Stimulated activated effector memory CD8-positive, alpha-beta T cell treated with anti-CD3 and anti-CD28 coated beads, Interleukin-12 subunit alpha, Interleukin-12 subunit beta, amount 100 ng/mL, for 72 hours (primary cell): Measurements from ENCODE around the gene CBX8.

Experiments
- ATAC-seq: fragments of 150-1000 bp; cut with Tn5 transposase; 2 replicates; pipeline ENCODE4 v1.10.0; 2021
- DNase-seq, 2 donors: peaks; one replicate each; pipeline ENCODE4 v3.0.0; 2021 to 2022; ENCODE audit warnings: low spot score in 2 of 2
- H3K27ac Mint-ChIP-seq: one replicate; pipeline ENCODE4 v1.8.0; 2022; ENCODE audit warnings: mild to moderate bottlenecking, mixed read lengths
- H3K36me3 Mint-ChIP-seq: one replicate; pipeline ENCODE4 v1.8.0; 2022; ENCODE audit warnings: mild to moderate bottlenecking, mixed read lengths
- H3K4me1 Mint-ChIP-seq: one replicate; pipeline ENCODE4 v1.8.0; 2022; ENCODE audit warnings: mixed read lengths
- H3K4me3 Mint-ChIP-seq: one replicate; pipeline ENCODE4 v1.8.0; 2022; ENCODE audit warnings: mild to moderate bottlenecking, mixed read lengths
- H3K9me3 Mint-ChIP-seq: one replicate; pipeline ENCODE4 v1.8.0; 2022; ENCODE audit warnings: mixed read lengths

The CBX8 gene

GRCh38 chr17:79750650-79751545 is 46.0 kb downstream of the CBX8 start:
- Mint-ChIP-seq H3K36me3 (no peaks in the 10 kb centered on the region), H3K4me1 (peaks cover 13% of the 10 kb centered on the region), H3K9me3 (no peaks in the 10 kb centered on the region), H3K4me3 (no peak overlapping the region), H3K27ac (no peak overlapping the region)
- no peak for ATAC-seq
- no peak for DNase-seq

GRCh38 chr17:79749958-79750357 is 46.9 kb downstream of the CBX8 start:
- ATAC-seq = no peak
- no peak for DNase-seq
- no peaks in the 10 kb centered on the region for H3K9me3 Mint-ChIP-seq
- no peaks in the 10 kb centered on the region for H3K36me3 Mint-ChIP-seq
- H3K4me3 Mint-ChIP-seq = no peak overlapping the region
- no peak overlapping the region for H3K27ac Mint-ChIP-seq
- H3K4me1 Mint-ChIP-seq = peaks cover 13% of the 10 kb centered on the region

DNA sequence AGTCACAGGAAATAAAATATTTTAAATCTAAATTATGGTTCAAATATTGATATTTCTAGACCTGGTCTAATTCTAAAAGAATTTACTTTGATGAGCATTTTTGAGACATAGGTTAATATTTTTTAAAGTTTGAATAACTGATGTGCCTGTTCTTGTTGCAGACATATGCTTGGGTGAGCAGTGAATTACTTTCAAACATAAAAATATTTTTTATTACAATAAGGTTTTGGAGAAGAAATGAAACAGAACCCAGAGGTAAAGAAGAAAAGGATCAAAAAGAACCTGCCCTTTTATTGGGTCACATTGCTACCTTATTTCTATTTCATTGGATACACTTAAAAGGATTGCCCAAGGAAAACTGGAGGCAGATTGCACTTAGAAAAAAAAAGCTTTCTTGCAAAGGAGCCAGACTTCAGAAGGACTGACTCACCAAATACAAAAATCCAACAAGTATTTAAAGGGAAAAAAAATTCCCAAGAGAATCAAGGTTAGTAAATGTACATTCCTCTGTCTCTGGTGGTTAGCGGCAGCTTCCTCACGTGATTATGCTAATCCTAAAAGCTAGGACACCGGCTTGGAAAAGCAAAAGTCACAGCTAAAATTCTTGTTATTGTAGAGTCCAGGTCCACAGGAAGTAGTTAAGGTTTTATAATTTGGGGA is 47.6 kb downstream of the CBX8 start:
- no peak overlapping the region for H3K4me3 Mint-ChIP-seq
- H3K36me3 Mint-ChIP-seq = no peaks in the 10 kb centered on the region
- ATAC-seq = no peak
- H3K27ac Mint-ChIP-seq = no peak overlapping the region
- DNase-seq = no peak
- H3K9me3 Mint-ChIP-seq = no peaks in the 10 kb centered on the region
- peaks cover 13% of the 10 kb centered on the region for H3K4me1 Mint-ChIP-seq

DNA sequence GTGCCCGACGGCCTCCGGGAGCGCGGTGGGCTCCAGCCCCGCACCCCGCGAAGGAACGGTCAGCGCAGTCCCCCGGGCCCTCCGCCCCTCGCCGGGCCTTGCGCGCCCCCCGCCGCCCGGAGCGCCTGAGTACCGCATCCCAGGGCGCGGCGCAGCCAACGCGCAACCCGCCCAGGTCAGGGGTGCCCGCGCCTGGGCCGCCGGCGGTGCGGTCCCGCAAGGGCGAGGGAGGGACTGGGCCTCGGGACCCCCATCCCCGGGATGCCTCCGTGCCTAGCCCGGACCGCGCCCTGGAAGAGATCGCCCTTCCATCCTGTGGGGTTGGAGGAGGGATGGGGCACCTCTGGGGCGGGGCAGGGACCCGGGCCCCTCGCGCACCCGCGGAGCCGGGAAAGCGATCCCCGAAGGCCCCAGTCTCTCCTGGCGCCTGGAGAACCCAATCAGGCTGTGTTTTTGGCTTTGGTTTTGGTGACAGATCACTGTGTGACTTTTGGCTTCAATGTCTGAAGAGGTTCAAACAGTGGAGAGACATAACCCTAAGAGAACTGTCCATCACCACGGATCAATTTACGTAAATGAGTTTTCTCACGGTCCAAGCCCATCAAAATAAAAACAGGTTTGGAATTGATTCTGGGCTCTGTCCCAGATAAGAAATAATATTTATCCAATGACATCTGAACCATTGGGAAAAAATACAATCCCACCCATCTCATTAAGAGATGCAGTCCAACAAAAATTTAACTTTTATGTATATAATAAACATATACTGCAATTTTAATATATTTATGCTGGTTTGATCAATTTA is 48.4 kb downstream of the CBX8 start:
- no peak overlapping the region for H3K4me3 Mint-ChIP-seq
- peaks cover 13% of the 10 kb centered on the region for H3K4me1 Mint-ChIP-seq
- DNase-seq = no peak
- no peaks in the 10 kb centered on the region for H3K9me3 Mint-ChIP-seq
- no peaks in the 10 kb centered on the region for H3K36me3 Mint-ChIP-seq
- no peak overlapping the region for H3K27ac Mint-ChIP-seq
- ATAC-seq = no peak

DNA sequence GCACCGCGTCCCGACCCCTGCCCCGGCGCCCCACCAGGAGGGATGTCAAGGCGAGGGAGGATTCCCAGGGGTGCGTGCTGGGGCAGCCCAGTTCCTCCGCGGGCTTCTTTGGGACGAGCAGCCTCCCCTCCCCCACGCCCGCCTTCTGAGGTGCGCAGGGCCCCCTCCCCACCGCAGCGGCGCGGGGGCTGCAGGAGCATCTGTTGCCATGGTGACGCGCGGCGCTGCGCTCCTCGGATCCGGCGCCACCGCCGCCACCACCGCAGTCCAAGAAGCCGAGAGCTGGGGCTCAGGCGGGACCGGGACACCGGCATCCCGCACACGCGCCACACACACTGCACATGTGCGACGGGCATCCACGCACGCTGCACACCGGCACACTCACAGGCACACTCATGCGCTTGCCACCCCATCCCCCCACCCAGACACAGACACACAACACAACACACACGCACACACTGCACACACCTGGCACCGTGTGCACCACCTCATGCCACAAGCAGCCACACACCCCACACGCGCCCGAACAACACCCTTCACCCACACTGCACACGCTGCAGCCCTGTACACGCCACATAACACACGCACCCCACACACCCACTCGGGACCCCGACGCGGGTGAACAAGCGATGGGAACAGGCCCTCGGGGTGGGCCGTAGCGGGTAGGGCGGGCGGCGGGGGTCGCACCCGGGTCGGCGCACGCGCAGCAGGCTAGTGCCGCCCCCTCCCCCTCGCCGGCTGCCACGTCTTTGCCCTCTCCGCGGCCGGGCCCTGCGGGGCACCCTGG is 49.2 kb downstream of the CBX8 start:
- H3K36me3 Mint-ChIP-seq = no peaks in the 10 kb centered on the region
- H3K27ac Mint-ChIP-seq = no peak overlapping the region
- peak overlapping the region; percentile 21 for H3K4me3 Mint-ChIP-seq
- no peaks in the 10 kb centered on the region for H3K9me3 Mint-ChIP-seq
- peaks cover 13% of the 10 kb centered on the region for H3K4me1 Mint-ChIP-seq
- ATAC-seq = no peak
- no peak for DNase-seq

DNA sequence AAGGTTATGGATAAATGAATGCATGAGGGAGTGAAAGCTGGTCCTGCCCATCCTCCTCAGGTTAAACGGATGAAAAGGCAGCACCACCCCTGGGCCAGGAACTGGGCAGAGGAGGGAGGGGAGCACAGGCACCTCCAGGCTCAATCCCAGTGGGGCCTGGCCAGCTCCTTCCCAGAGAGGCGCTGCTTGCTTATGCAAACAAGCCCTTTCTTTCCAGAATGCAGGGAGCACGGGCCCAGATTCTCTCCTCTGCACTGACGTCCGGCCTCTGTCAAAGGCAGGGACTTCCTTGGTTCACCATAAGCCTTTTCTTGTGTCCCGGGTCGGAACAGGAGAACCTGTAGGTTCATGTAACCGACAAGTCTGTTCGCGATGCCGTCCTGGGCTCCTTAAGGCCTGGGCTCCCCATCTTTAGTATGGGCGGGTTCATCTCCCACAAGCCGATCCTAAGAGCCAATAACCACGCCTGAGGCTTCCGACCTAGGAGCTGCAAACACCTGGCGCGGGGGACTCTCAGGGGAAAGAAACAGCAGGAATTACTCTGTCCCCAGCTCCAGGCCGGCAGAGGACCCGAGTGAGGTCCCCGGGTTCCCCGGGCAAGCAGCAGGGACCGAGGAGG is 49.9 kb downstream of the CBX8 start:
- Mint-ChIP-seq H3K9me3 (no peaks in the 10 kb centered on the region), H3K36me3 (no peaks in the 10 kb centered on the region), H3K27ac (no peak overlapping the region), H3K4me1 (peaks cover 13% of the 10 kb centered on the region), H3K4me3 (peak overlapping the region; percentile 21)
- peak; percentile 3 for ATAC-seq
- no peak for DNase-seq

GRCh38 chr17:79745641-79746105 is 51.2 kb downstream of the CBX8 start:
- Mint-ChIP-seq H3K4me1 (peaks cover 13% of the 10 kb centered on the region), H3K9me3 (no peaks in the 10 kb centered on the region), H3K27ac (no peak overlapping the region), H3K36me3 (no peaks in the 10 kb centered on the region), H3K4me3 (no peak overlapping the region)
- ATAC-seq = no peak
- no peak for DNase-seq

- Mint-ChIP-seq H3K9me3 (no peaks in the 10 kb centered on the region), H3K27ac (no peak overlapping the region), H3K4me1 (peaks cover 23% of the 10 kb centered on the region), H3K4me3 (no peak overlapping the region), H3K36me3 (no peaks in the 10 kb centered on the region)
- DNase-seq (no peak), ATAC-seq (no peak)
These were observed 53.3 kb downstream of the CBX8 start for GRCh38 chr17:79743614-79744013.

DNA sequence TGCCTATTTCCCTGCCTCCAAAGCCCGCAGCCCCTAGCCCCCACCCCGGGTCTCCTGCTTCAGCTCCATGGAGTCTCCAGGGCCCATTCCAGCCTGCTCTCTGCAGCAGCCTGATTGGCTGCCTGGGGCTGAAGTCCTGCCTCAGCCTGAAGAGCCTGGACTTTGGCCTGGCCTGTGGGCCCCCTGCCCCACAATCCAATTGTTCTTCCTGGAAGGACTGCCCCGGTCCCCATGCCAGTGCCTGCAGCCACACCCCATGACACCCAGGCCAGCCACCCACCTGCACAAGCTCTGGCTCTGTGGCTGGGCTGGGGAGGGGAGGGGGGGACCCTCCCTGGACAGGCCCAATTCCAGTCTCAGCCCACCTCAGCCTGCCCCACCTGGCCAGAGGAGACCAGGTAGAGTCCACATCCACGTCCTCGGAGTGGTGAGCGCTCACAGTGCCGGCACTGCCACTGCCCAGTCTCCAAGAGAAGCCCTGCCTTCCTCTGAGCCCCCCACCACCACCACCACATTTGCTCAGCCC is 53.9 kb downstream of the CBX8 start:
- H3K36me3 Mint-ChIP-seq = no peaks in the 10 kb centered on the region

GRCh38 chr17:79742589-79742918 is 54.3 kb downstream of the CBX8 start:
- H3K4me1 Mint-ChIP-seq = peaks cover 17% of the 10 kb centered on the region
- no peak for ATAC-seq

More for the DNA sequence above, 53.9 kb downstream of the CBX8 start:
- no peak overlapping the region for H3K27ac Mint-ChIP-seq
- ATAC-seq (no peak), DNase-seq (no peak)
- H3K4me1 Mint-ChIP-seq = peaks cover 22% of the 10 kb centered on the region
- no peaks in the 10 kb centered on the region for H3K9me3 Mint-ChIP-seq
- no peak overlapping the region for H3K4me3 Mint-ChIP-seq

More at GRCh38 chr17:79742589-79742918, 54.3 kb downstream of the CBX8 start:
- H3K4me3 Mint-ChIP-seq = no peak overlapping the region
- no peak for DNase-seq
- H3K27ac Mint-ChIP-seq = no peak overlapping the region
- no peaks in the 10 kb centered on the region for H3K36me3 Mint-ChIP-seq
- H3K9me3 Mint-ChIP-seq = no peaks in the 10 kb centered on the region
